K562 (cell line): ENCODE data around the gene STOM.

Experiments
- EP300 ChIP-seq: IDR thresholded peaks from 2 replicates; pipeline ENCODE4 v1.6.1; 2012; ENCODE audit warnings: low read length, improper control_type of control experiment
- ERF ChIP-seq: fragments of 450-650 bp; formaldehyde crosslinking; IDR thresholded peaks from 2 replicates; pipeline ENCODE4 v1.4.0; 2020; ENCODE audit warnings: mild to moderate bottlenecking, mixed read lengths
- EZH2 ChIP-seq: IDR thresholded peaks from 2 replicates; pipeline ENCODE4 v1.6.1; 2012; ENCODE audit warnings: low read depth, mild to moderate bottlenecking, inconsistent platforms, low read length, borderline replicate concordance
- HCFC1 ChIP-seq: IDR thresholded peaks from 2 replicates; pipeline ENCODE4 v1.6.1; 2012; ENCODE audit warnings: low read depth, low read length, improper control_type of control experiment
- NFXL1 ChIP-seq: fragments of 450-650 bp; formaldehyde crosslinking; IDR thresholded peaks from 2 replicates; pipeline ENCODE4 v1.4.0; 2021; ENCODE audit warnings: mild to moderate bottlenecking
- POU5F1 ChIP-seq: fragments of 150-350 bp; IDR thresholded peaks from 2 replicates; pipeline ENCODE4 v1.6.1; 2014; ENCODE audit warnings: borderline replicate concordance, low read length, low read depth, mild to moderate bottlenecking; ENCODE audit not compliant: partially characterized antibody
- RNF2 ChIP-seq: sonication (generic); IDR thresholded peaks from 2 replicates; pipeline ENCODE4 v1.6.1; 2016
- SP1 ChIP-seq: sonication (generic); formaldehyde crosslinking; IDR thresholded peaks from 2 replicates; pipeline ENCODE4 v1.8.1; 2022; ENCODE audit warnings: mild to moderate bottlenecking, missing genetic modification reagents
- TBP ChIP-seq: optimal IDR thresholded peaks from 2 replicates; pipeline ENCODE3; 2011; ENCODE audit warnings: low read depth, low read length, improper control_type of control experiment
- YY1 ChIP-seq, 3 experiments: IDR thresholded peaks; 2 replicates each; pipeline ENCODE4 v1.6.1; 2011; ENCODE audit warnings: low read length in 2 of 3, mild to moderate bottlenecking in 2 of 3, moderate library complexity in 2 of 3, borderline replicate concordance in 1 of 3, control low read depth in 1 of 3, low read depth in 1 of 3; ENCODE audit not compliant: insufficient read depth in 3 of 3, insufficient replicate concordance in 2 of 3, control insufficient read depth in 1 of 3, insufficient read length in 1 of 3; ENCODE audit errors: extremely low read depth in 1 of 3
- ZNF507 ChIP-seq: conservative IDR thresholded peaks from 2 replicates; pipeline ENCODE4 v1.6.1; 2017; ENCODE audit warnings: missing genetic modification characterization, missing compliant biosample characterization
- TF ChIP-seq, protein P1 (sequence below), 2 experiments: fragments of 450-650 bp; formaldehyde crosslinking in 1 of 2; IDR thresholded peaks; 2 replicates each; pipeline versions ENCODE4 v1.4.0 to v1.6.1; 2014 to 2020; ENCODE audit warnings: mild to moderate bottlenecking in 2 of 2, borderline replicate concordance in 1 of 2, low read depth in 1 of 2
- TF ChIP-seq, protein P2 (sequence below), 3 experiments: IDR thresholded peaks in 2 of 3; conservative IDR thresholded peaks in 1 of 3; 2 replicates each; pipeline ENCODE4 v1.5.1; 2011 to 2012; ENCODE audit warnings: low read length in 3 of 3, mild to moderate bottlenecking in 3 of 3, control low read depth in 2 of 3, improper control_type of control experiment in 1 of 3, inconsistent platforms in 1 of 3, low read depth in 1 of 3, mixed read lengths in 1 of 3, moderate library complexity in 1 of 3; ENCODE audit not compliant: insufficient read depth in 2 of 3

DNA sequence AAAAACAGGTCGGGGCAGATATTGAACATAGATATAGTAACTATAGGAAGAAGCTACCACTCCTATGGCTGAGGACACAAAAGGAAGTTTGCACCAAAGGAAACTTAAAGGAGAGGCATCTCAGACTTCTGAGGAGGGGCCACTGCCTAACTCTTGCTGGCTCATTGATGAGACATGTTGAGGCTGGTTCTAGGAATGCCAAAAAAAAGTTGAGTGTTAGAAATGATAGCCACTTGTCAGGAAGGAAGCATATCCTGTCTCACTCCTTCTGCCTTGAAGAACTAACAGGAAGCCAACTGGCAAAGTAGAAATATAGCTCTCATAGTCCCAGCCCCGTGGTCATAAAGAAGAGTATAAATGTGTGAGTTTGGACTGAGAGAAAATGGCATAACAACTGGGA, 23.3 kb upstream of the STOM start:
- TF ChIP-seq YY1 (IDR thresholded peaks at IDR 0.05; ENCODE audit: borderline replicate concordance in 1 of 3, control insufficient read depth in 1 of 3, extremely low read depth in 1 of 3, insufficient read depth in 3 of 3, insufficient read length in 1 of 3, insufficient replicate concordance in 2 of 3, low read depth in 1 of 3, low read length in 2 of 3) (no peak), ZNF507 (tag) (no peak), RNF2 (no peak), HCFC1 (no peak), EZH2 (no peak), NFXL1 (CRISPR knock-in tag) (no peak), TBP (no peak), SP1 (CRISPR knock-in tag) (no peak), ERF (CRISPR knock-in tag) (no peak), EP300 (peak; percentile 59; the same call in 1 of the 2 replicates), POU5F1 (no peak)
- TF ChIP-seq, protein P1, sequence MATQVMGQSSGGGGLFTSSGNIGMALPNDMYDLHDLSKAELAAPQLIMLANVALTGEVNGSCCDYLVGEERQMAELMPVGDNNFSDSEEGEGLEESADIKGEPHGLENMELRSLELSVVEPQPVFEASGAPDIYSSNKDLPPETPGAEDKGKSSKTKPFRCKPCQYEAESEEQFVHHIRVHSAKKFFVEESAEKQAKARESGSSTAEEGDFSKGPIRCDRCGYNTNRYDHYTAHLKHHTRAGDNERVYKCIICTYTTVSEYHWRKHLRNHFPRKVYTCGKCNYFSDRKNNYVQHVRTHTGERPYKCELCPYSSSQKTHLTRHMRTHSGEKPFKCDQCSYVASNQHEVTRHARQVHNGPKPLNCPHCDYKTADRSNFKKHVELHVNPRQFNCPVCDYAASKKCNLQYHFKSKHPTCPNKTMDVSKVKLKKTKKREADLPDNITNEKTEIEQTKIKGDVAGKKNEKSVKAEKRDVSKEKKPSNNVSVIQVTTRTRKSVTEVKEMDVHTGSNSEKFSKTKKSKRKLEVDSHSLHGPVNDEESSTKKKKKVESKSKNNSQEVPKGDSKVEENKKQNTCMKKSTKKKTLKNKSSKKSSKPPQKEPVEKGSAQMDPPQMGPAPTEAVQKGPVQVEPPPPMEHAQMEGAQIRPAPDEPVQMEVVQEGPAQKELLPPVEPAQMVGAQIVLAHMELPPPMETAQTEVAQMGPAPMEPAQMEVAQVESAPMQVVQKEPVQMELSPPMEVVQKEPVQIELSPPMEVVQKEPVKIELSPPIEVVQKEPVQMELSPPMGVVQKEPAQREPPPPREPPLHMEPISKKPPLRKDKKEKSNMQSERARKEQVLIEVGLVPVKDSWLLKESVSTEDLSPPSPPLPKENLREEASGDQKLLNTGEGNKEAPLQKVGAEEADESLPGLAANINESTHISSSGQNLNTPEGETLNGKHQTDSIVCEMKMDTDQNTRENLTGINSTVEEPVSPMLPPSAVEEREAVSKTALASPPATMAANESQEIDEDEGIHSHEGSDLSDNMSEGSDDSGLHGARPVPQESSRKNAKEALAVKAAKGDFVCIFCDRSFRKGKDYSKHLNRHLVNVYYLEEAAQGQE (IDR thresholded peaks at IDR 0.05; ENCODE audit: borderline replicate concordance), result no peak
- TF ChIP-seq, protein P1 (CRISPR knock-in tag; IDR thresholded peaks at IDR 0.05; ENCODE audit: low read depth), result no peak
- TF ChIP-seq, protein P2, sequence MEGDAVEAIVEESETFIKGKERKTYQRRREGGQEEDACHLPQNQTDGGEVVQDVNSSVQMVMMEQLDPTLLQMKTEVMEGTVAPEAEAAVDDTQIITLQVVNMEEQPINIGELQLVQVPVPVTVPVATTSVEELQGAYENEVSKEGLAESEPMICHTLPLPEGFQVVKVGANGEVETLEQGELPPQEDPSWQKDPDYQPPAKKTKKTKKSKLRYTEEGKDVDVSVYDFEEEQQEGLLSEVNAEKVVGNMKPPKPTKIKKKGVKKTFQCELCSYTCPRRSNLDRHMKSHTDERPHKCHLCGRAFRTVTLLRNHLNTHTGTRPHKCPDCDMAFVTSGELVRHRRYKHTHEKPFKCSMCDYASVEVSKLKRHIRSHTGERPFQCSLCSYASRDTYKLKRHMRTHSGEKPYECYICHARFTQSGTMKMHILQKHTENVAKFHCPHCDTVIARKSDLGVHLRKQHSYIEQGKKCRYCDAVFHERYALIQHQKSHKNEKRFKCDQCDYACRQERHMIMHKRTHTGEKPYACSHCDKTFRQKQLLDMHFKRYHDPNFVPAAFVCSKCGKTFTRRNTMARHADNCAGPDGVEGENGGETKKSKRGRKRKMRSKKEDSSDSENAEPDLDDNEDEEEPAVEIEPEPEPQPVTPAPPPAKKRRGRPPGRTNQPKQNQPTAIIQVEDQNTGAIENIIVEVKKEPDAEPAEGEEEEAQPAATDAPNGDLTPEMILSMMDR (IDR thresholded peaks at IDR 0.05 in 2 of 3, conservative IDR thresholded peaks at IDR 0.05 in 1 of 3; ENCODE audit: insufficient read depth in 2 of 3, low read depth in 1 of 3, low read length in 3 of 3), result no peak
